Endothelial cell of umbilical vein (primary cell): ENCODE results near the gene SRCAP. TPM values are rescaled to one million over a fixed set of nuclear protein-coding genes. Genes with fewer than 3 reads are reported as not detected.

Source experiments
- BruUV-seq: library from RNA; stranded (reverse); fragments of 400-500 nt; replicated peaks from 2 replicates; lab custom pipeline; 2021; lab: Mats Ljungman, UMichigan
- CTCF ChIA-PET: fragments of 300-600, 350-600 bp; sonication (Branson Sonifier 250); formaldehyde crosslinking; loops from one replicate; lab custom pipeline; 2021; ENCODE audit warnings: antibody characterized with exemption, inconsistent platforms; lab: Charles Lee
- POLR2A ChIA-PET: fragments of 300-600, 350-600 bp; sonication (Branson Sonifier 250); formaldehyde crosslinking; loops from one replicate; lab custom pipeline; 2021; ENCODE audit warnings: antibody characterized with exemption, inconsistent platforms; lab: Charles Lee
- DNase-seq: peaks from one replicate; pipeline ENCODE4 v3.0.0-alpha.2; 2011; ENCODE audit warnings: low read depth, low spot score
- FAIRE-seq: peaks from 2 replicates; lab custom pipeline; 2011; peaks lifted over from hg19 to GRCh38; lab: Jason Lieb, UNC
- H2AFZ ChIP-seq: 2 replicates; pipeline ENCODE4 v1.6.0; 2012; ENCODE audit warnings: low read depth, low read length, control low read depth, inconsistent platforms
- H3K27ac ChIP-seq: 2 replicates; pipeline ENCODE4 v1.5.1; 2011; ENCODE audit warnings: low read depth, mild to moderate bottlenecking, control low read depth, low read length, moderate library complexity; ENCODE audit not compliant: insufficient read depth
- H3K27me3 ChIP-seq, 2 experiments: 2 replicates each; pipeline versions ENCODE4 v1.6.0 to v1.6.1; 2011; ENCODE audit warnings: low read length in 2 of 2, mixed read lengths in 1 of 2; ENCODE audit not compliant: control insufficient read depth in 2 of 2, insufficient read depth in 2 of 2
- H3K36me3 ChIP-seq, 2 experiments: 2 replicates in 1 of 2; 3 replicates in 1 of 2; pipeline ENCODE4 v1.5.1; 2011; ENCODE audit warnings: low read length in 2 of 2, mild to moderate bottlenecking in 1 of 2, moderate library complexity in 1 of 2; ENCODE audit not compliant: control insufficient read depth in 2 of 2, insufficient read depth in 2 of 2; ENCODE audit errors: extremely low read depth in 1 of 2
- H3K4me1 ChIP-seq: 3 replicates; pipeline ENCODE4 v1.5.1; 2011; ENCODE audit warnings: mild to moderate bottlenecking, low read length; ENCODE audit not compliant: control insufficient read depth, insufficient read depth; ENCODE audit errors: extremely low read depth
- H3K4me2 ChIP-seq: 2 replicates; pipeline ENCODE4 v1.6.1; 2011; ENCODE audit warnings: low read length, control low read depth, mixed read lengths; ENCODE audit not compliant: insufficient read depth
- H3K4me3 ChIP-seq, 3 experiments: fragments of 200-600 bp in 1 of 3; sonication (generic), shearing (Covaris generic) in 1 of 3; replicated peaks in 1 of 3; 2 replicates each; pipeline ENCODE4 v1.5.1; 2011 to 2016; ENCODE audit warnings: control low read depth in 3 of 3, low read length in 3 of 3, mild to moderate bottlenecking in 2 of 3, inconsistent platforms in 1 of 3, low read depth in 1 of 3, moderate library complexity in 1 of 3; ENCODE audit not compliant: insufficient read depth in 1 of 3
- H3K79me2 ChIP-seq: 2 replicates; pipeline ENCODE4 v1.6.0; 2012; ENCODE audit warnings: low read length, inconsistent platforms; ENCODE audit not compliant: control insufficient read depth, insufficient read depth
- H3K9ac ChIP-seq: replicated peaks from 2 replicates; pipeline ENCODE3; 2011; ENCODE audit warnings: low read length, control low read depth; ENCODE audit not compliant: insufficient read depth; ENCODE audit errors: extremely low read depth
- H3K9me1 ChIP-seq: replicated peaks from 3 replicates; pipeline ENCODE4 v1.6.0; 2011; ENCODE audit warnings: mild to moderate bottlenecking, low read length; ENCODE audit not compliant: control insufficient read depth, insufficient read depth; ENCODE audit errors: extremely low read depth
- H3K9me3 ChIP-seq: replicated peaks from 2 replicates; pipeline ENCODE4 v1.5.1; 2012; ENCODE audit warnings: low read length, inconsistent platforms; ENCODE audit not compliant: control insufficient read depth, insufficient read depth
- H4K20me1 ChIP-seq: replicated peaks from 2 replicates; pipeline ENCODE3; 2011; ENCODE audit warnings: mild to moderate bottlenecking, low read length; ENCODE audit not compliant: control insufficient read depth, insufficient read depth; ENCODE audit errors: extremely low read depth
- CTCF ChIP-seq, 2 donors: IDR thresholded peaks; 1 replicate in 1 of 2; 2 replicates in 1 of 2; pipeline ENCODE4 v1.5.1; 2011; ENCODE audit warnings: low read length in 2 of 2, mild to moderate bottlenecking in 2 of 2, moderate library complexity in 2 of 2, control low read depth in 1 of 2, inconsistent platforms in 1 of 2, low read depth in 1 of 2; ENCODE audit not compliant: insufficient read depth in 1 of 2; ENCODE audit errors: extremely low read depth in 1 of 2
- EZH2 ChIP-seq: IDR thresholded peaks from 2 replicates; pipeline ENCODE4 v1.6.1; 2012; ENCODE audit warnings: borderline replicate concordance, low read depth, mild to moderate bottlenecking, moderate library complexity, low read length, inconsistent platforms; ENCODE audit not compliant: severe bottlenecking
- FOS ChIP-seq: IDR thresholded peaks from 2 replicates; pipeline ENCODE4 v1.6.1; 2011; ENCODE audit warnings: mild to moderate bottlenecking, low read length, moderate library complexity, borderline replicate concordance; ENCODE audit not compliant: insufficient read depth
- GATA2 ChIP-seq: IDR thresholded peaks from 2 replicates; pipeline ENCODE4 v1.7.0; 2011; ENCODE audit warnings: low read depth, mild to moderate bottlenecking, moderate library complexity, mixed read lengths, low read length; ENCODE audit not compliant: insufficient read length, insufficient read depth
- JUN ChIP-seq: IDR thresholded peaks from 2 replicates; pipeline ENCODE4 v1.6.1; 2011; ENCODE audit warnings: borderline replicate concordance, low read depth; ENCODE audit not compliant: insufficient read length, insufficient read depth
- MAX ChIP-seq: IDR thresholded peaks from 2 replicates; pipeline ENCODE4 v1.6.1; 2011; ENCODE audit not compliant: insufficient read depth, insufficient read length
- MYC ChIP-seq: IDR thresholded peaks from one replicate; pipeline ENCODE4 v1.6.1; 2011; ENCODE audit warnings: mild to moderate bottlenecking, low read depth, low read length
- POLR2A ChIP-seq: IDR thresholded peaks from 2 replicates; pipeline ENCODE4 v1.6.1; 2012; ENCODE audit warnings: low read depth, mild to moderate bottlenecking, control low read depth, low read length
- POLR2AphosphoS5 ChIP-seq: IDR thresholded peaks from 2 replicates; pipeline ENCODE4 v1.6.1; 2012; ENCODE audit warnings: low read depth, mild to moderate bottlenecking, control low read depth, low read length, moderate library complexity; ENCODE audit not compliant: insufficient read depth
- dilution Hi-C: fragments of 300-500 bp; cut with MboI; formaldehyde crosslinking; loops from one replicate; pipeline ENCODE4 v1.15.0; 2019; ENCODE audit warnings: low sequenced_read_pairs; ENCODE audit not compliant: extremely low pct_ligation_motif_present
- intact Hi-C: fragments of 100-400 bp; cut with micrococcal nuclease; formaldehyde crosslinking; loops from one replicate; pipeline ENCODE4 v1.10.0; 2022
- polyA plus RNA-seq, 4 experiments: library from polyadenylated mRNA; depleted of rRNA in 3 of 4; stranded (reverse) in 3 of 4; unstranded in 1 of 4; fragments of >200 nt; gene quantifications; 2 replicates each; pipeline versions ENCODE4 v1.2.1 to v1.2.3, GENCODE V29; 2011 to 2012; ENCODE audit warnings: missing spikeins in 1 of 4
- total RNA-seq: library from RNA; stranded (reverse); gene quantifications from 2 replicates; pipeline ENCODE4 v1.2.3, GENCODE V29; 2021

Gene SRCAP
- total and polyA plus RNA-seq, 2 donors (not counting 3 experiments of a cell fraction or from before 2014, with no cell fraction given) = 11.0 to 77.7 TPM

GRCh38 chr16:30692396-30693064 is 6.4 kb upstream of the SRCAP start:
- no peak for TF ChIP-seq EZH2
- TF ChIP-seq JUN = no peak
- TF ChIP-seq FOS = no peak
- TF ChIP-seq MYC = no peak
- TF ChIP-seq POLR2A = no peak
- TF ChIP-seq GATA2 = no peak
- TF ChIP-seq POLR2AphosphoS5 = no peak
- TF ChIP-seq CTCF (IDR thresholded peaks at IDR 0.05; ENCODE audit: extremely low read depth in 1 of 2, insufficient read depth in 1 of 2, low read depth in 1 of 2, low read length in 2 of 2) = no peak
- no peak for TF ChIP-seq MAX
- Histone ChIP-seq H4K20me1 (no peaks in the 10 kb centered on the region), H3K36me3 (no peaks in the 10 kb centered on the region), H3K4me1 (peaks cover 8% of the 10 kb centered on the region), H3K4me2 (no peak overlapping the region), H3K9me1 (no peaks in the 10 kb centered on the region), H3K27me3 (peaks cover 0 to 3% of the 10 kb centered on the region in 2 experiments), H3K79me2 (no peaks in the 10 kb centered on the region), H3K4me3 (no peak overlapping the region), H2AFZ (no peak overlapping the region), H3K27ac (no peak overlapping the region), H3K9ac (no peak overlapping the region), H3K9me3 (no peaks in the 10 kb centered on the region)
- DNase-seq = no peak
- FAIRE-seq = no peak
- POLR2A ChIA-PET = interaction anchor here (0.7 kb wide), 1 partner anchor 32 kb away, joined by 4 read pairs; no protein-coding TSS in a partner anchor
- no TSS peak for BruUV-seq
- CTCF ChIA-PET = interaction anchor here (1.9 to 3.3 kb wide), 5 partner anchors 14 to 77 kb away, joined by 5 to 24 read pairs (median 19); partner anchors contain the start of gene PRR14
- intact Hi-C loops = loop anchor here (5.0 kb wide), 1 partner anchor 245 kb away; the partner anchor contains the start of gene SEPHS2
- dilution Hi-C loops = no loop called here
